ENCODE results near the gene MUC12.

Gene MUC12

GRCh38 chr7:100968650-100969049 is 715 bp upstream of the MUC12 start:
- no peak overlapping the region for H3K4me3 ChIP-seq (ENCODE audit: severe bottlenecking)
- ATAC-seq (ENCODE audit: low read depth): no peak
- H3K36me3 ChIP-seq (ENCODE audit: low read depth): no peaks in the 10 kb centered on the region
- TF ChIP-seq CTCF (IDR thresholded peaks at IDR 0.05; ENCODE audit: poor library complexity, severe bottlenecking): no peak
- no peak for DNase-seq (ENCODE audit: low spot score)
- no peak overlapping the region for H3K27ac ChIP-seq (ENCODE audit: poor library complexity, severe bottlenecking)
- H3K4me1 ChIP-seq (ENCODE audit: insufficient read depth, poor library complexity, severe bottlenecking): no peaks in the 10 kb centered on the region
- H3K27me3 ChIP-seq (ENCODE audit: insufficient read depth, poor library complexity, severe bottlenecking): peaks cover 49% of the 10 kb centered on the region
- H3K9me3 ChIP-seq (ENCODE audit: severe bottlenecking): no peaks in the 10 kb centered on the region

- no peaks in the 10 kb centered on the region for H3K9me3 ChIP-seq (ENCODE audit: severe bottlenecking)
- H3K4me3 ChIP-seq (ENCODE audit: severe bottlenecking): no peak overlapping the region
- H3K4me1 ChIP-seq (ENCODE audit: insufficient read depth, poor library complexity, severe bottlenecking): no peaks in the 10 kb centered on the region
- no peaks in the 10 kb centered on the region for H3K36me3 ChIP-seq (ENCODE audit: low read depth)
- DNase-seq (ENCODE audit: low spot score) (no peak), ATAC-seq (ENCODE audit: low read depth) (no peak)
- no peak for TF ChIP-seq CTCF (IDR thresholded peaks at IDR 0.05; ENCODE audit: poor library complexity, severe bottlenecking)
- no peak overlapping the region for H3K27ac ChIP-seq (ENCODE audit: poor library complexity, severe bottlenecking)
- H3K27me3 ChIP-seq (ENCODE audit: insufficient read depth, poor library complexity, severe bottlenecking): peaks cover 23% of the 10 kb centered on the region
Measured at GRCh38 chr7:100971111-100972001, 2.0 kb downstream of the MUC12 start.

- DNase-seq (ENCODE audit: low spot score) (no peak), ATAC-seq (ENCODE audit: low read depth) (no peak)
- no peak for TF ChIP-seq CTCF (IDR thresholded peaks at IDR 0.05; ENCODE audit: poor library complexity, severe bottlenecking)
- H3K4me1 ChIP-seq (ENCODE audit: insufficient read depth, poor library complexity, severe bottlenecking): no peaks in the 10 kb centered on the region
- H3K9me3 ChIP-seq (ENCODE audit: severe bottlenecking): no peaks in the 10 kb centered on the region
- H3K27me3 ChIP-seq (ENCODE audit: insufficient read depth, poor library complexity, severe bottlenecking): peaks cover 17% of the 10 kb centered on the region
- H3K36me3 ChIP-seq (ENCODE audit: low read depth): no peaks in the 10 kb centered on the region
- no peak overlapping the region for H3K27ac ChIP-seq (ENCODE audit: poor library complexity, severe bottlenecking)
- no peak overlapping the region for H3K4me3 ChIP-seq (ENCODE audit: severe bottlenecking)
Measured at GRCh38 chr7:100972002-100972347, 2.6 kb downstream of the MUC12 start.

DNA sequence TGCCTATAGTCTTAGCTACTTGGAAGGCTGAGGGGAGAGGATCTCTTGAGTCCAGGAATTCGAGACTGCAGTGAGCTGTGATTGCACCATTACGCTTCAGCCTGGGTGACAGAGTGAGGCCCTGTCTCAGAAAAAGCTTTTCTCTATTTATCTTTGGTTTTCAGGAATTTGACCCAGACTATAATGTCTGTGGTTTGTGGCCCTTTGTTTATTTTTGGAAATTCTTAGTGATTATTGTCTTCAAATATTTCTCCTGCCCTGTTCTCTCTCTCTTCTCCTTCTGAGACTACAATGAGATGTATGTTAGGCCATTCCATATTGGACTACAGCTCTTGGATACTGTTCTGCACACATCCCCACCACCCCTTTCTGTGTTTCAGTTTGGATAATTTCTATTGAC is 4.7 kb downstream of the MUC12 start:
- ATAC-seq (ENCODE audit: low read depth) (peak; percentile 61), DNase-seq (ENCODE audit: low spot score) (no peak)
- Histone ChIP-seq H3K27me3 (ENCODE audit: insufficient read depth, poor library complexity, severe bottlenecking) (peaks cover 4% of the 10 kb centered on the region), H3K4me1 (ENCODE audit: insufficient read depth, poor library complexity, severe bottlenecking) (no peaks in the 10 kb centered on the region), H3K27ac (ENCODE audit: poor library complexity, severe bottlenecking) (no peak overlapping the region), H3K9me3 (ENCODE audit: severe bottlenecking) (no peaks in the 10 kb centered on the region), H3K4me3 (ENCODE audit: severe bottlenecking) (no peak overlapping the region), H3K36me3 (ENCODE audit: low read depth) (no peaks in the 10 kb centered on the region)
- no peak for TF ChIP-seq CTCF (IDR thresholded peaks at IDR 0.05; ENCODE audit: poor library complexity, severe bottlenecking)

DNA sequence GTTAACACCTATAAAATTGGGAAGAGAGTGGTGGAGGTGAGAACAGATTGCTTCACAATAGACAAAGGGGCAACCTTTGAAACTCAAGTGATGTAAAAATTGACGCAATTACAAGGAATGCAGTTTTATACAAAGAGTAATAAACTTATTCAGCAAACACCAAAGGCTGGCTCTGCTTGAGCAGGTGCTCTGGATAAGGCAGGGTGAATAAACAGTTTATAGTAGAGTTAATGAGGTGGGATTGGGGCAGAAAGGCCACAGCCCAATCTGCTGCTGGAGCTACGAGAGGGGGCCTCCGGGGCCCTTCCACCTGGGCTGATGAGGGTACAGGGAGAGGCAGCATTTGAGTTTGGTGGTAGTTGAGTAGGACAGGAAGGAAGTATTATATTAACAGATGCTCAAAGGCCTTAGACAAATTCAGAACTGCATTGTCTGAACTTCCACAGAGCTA is 6.0 kb downstream of the MUC12 start:
- ATAC-seq (ENCODE audit: low read depth): no peak
- H3K27ac ChIP-seq (ENCODE audit: poor library complexity, severe bottlenecking): no peak overlapping the region
- H3K36me3 ChIP-seq (ENCODE audit: low read depth): no peaks in the 10 kb centered on the region
- H3K9me3 ChIP-seq (ENCODE audit: severe bottlenecking): no peaks in the 10 kb centered on the region
- H3K4me3 ChIP-seq (ENCODE audit: severe bottlenecking): no peak overlapping the region
- no peaks in the 10 kb centered on the region for H3K4me1 ChIP-seq (ENCODE audit: insufficient read depth, poor library complexity, severe bottlenecking)
- TF ChIP-seq CTCF (IDR thresholded peaks at IDR 0.05; ENCODE audit: poor library complexity, severe bottlenecking): no peak
- H3K27me3 ChIP-seq (ENCODE audit: insufficient read depth, poor library complexity, severe bottlenecking): peaks cover 4% of the 10 kb centered on the region
- DNase-seq (ENCODE audit: low spot score): no peak

All from RWPE2 (cell line).